Endothelial cell of umbilical vein (primary cell): ENCODE results near the gene PRKACB. TPM values are rescaled to one million over a fixed set of nuclear protein-coding genes. Genes with fewer than 3 reads are reported as not detected.
A peak's percentile ranks its signal among the peaks of the same experiment; 100 is the strongest.

Source experiments
- BruUV-seq: library from RNA; stranded (reverse); fragments of 400-500 nt; replicated peaks from 2 replicates; lab custom pipeline; 2021; lab: Mats Ljungman, UMichigan
- CTCF ChIA-PET: fragments of 300-600, 350-600 bp; sonication (Branson Sonifier 250); formaldehyde crosslinking; loops from one replicate; lab custom pipeline; 2021; ENCODE audit warnings: antibody characterized with exemption, inconsistent platforms; lab: Charles Lee
- POLR2A ChIA-PET: fragments of 300-600, 350-600 bp; sonication (Branson Sonifier 250); formaldehyde crosslinking; loops from one replicate; lab custom pipeline; 2021; ENCODE audit warnings: antibody characterized with exemption, inconsistent platforms; lab: Charles Lee
- DNase-seq: peaks from one replicate; pipeline ENCODE4 v3.0.0-alpha.2; 2011; ENCODE audit warnings: low read depth, low spot score
- FAIRE-seq: peaks from 2 replicates; lab custom pipeline; 2011; peaks lifted over from hg19 to GRCh38; lab: Jason Lieb, UNC
- H2AFZ ChIP-seq: 2 replicates; pipeline ENCODE4 v1.6.0; 2012; ENCODE audit warnings: low read depth, low read length, control low read depth, inconsistent platforms
- H3K27ac ChIP-seq: 2 replicates; pipeline ENCODE4 v1.5.1; 2011; ENCODE audit warnings: low read depth, mild to moderate bottlenecking, control low read depth, low read length, moderate library complexity; ENCODE audit not compliant: insufficient read depth
- H3K27me3 ChIP-seq, 2 experiments: 2 replicates each; pipeline versions ENCODE4 v1.6.0 to v1.6.1; 2011; ENCODE audit warnings: low read length in 2 of 2, mixed read lengths in 1 of 2; ENCODE audit not compliant: control insufficient read depth in 2 of 2, insufficient read depth in 2 of 2
- H3K36me3 ChIP-seq, 2 experiments: 2 replicates in 1 of 2; 3 replicates in 1 of 2; pipeline ENCODE4 v1.5.1; 2011; ENCODE audit warnings: low read length in 2 of 2, mild to moderate bottlenecking in 1 of 2, moderate library complexity in 1 of 2; ENCODE audit not compliant: control insufficient read depth in 2 of 2, insufficient read depth in 2 of 2; ENCODE audit errors: extremely low read depth in 1 of 2
- H3K4me1 ChIP-seq: 3 replicates; pipeline ENCODE4 v1.5.1; 2011; ENCODE audit warnings: mild to moderate bottlenecking, low read length; ENCODE audit not compliant: control insufficient read depth, insufficient read depth; ENCODE audit errors: extremely low read depth
- H3K4me2 ChIP-seq: 2 replicates; pipeline ENCODE4 v1.6.1; 2011; ENCODE audit warnings: low read length, control low read depth, mixed read lengths; ENCODE audit not compliant: insufficient read depth
- H3K4me3 ChIP-seq, 3 experiments: fragments of 200-600 bp in 1 of 3; sonication (generic), shearing (Covaris generic) in 1 of 3; replicated peaks in 1 of 3; 2 replicates each; pipeline ENCODE4 v1.5.1; 2011 to 2016; ENCODE audit warnings: control low read depth in 3 of 3, low read length in 3 of 3, mild to moderate bottlenecking in 2 of 3, inconsistent platforms in 1 of 3, low read depth in 1 of 3, moderate library complexity in 1 of 3; ENCODE audit not compliant: insufficient read depth in 1 of 3
- H3K79me2 ChIP-seq: 2 replicates; pipeline ENCODE4 v1.6.0; 2012; ENCODE audit warnings: low read length, inconsistent platforms; ENCODE audit not compliant: control insufficient read depth, insufficient read depth
- H3K9ac ChIP-seq: replicated peaks from 2 replicates; pipeline ENCODE3; 2011; ENCODE audit warnings: low read length, control low read depth; ENCODE audit not compliant: insufficient read depth; ENCODE audit errors: extremely low read depth
- H3K9me1 ChIP-seq: replicated peaks from 3 replicates; pipeline ENCODE4 v1.6.0; 2011; ENCODE audit warnings: mild to moderate bottlenecking, low read length; ENCODE audit not compliant: control insufficient read depth, insufficient read depth; ENCODE audit errors: extremely low read depth
- H3K9me3 ChIP-seq: replicated peaks from 2 replicates; pipeline ENCODE4 v1.5.1; 2012; ENCODE audit warnings: low read length, inconsistent platforms; ENCODE audit not compliant: control insufficient read depth, insufficient read depth
- H4K20me1 ChIP-seq: replicated peaks from 2 replicates; pipeline ENCODE3; 2011; ENCODE audit warnings: mild to moderate bottlenecking, low read length; ENCODE audit not compliant: control insufficient read depth, insufficient read depth; ENCODE audit errors: extremely low read depth
- CTCF ChIP-seq, 2 donors: IDR thresholded peaks; 1 replicate in 1 of 2; 2 replicates in 1 of 2; pipeline ENCODE4 v1.5.1; 2011; ENCODE audit warnings: low read length in 2 of 2, mild to moderate bottlenecking in 2 of 2, moderate library complexity in 2 of 2, control low read depth in 1 of 2, inconsistent platforms in 1 of 2, low read depth in 1 of 2; ENCODE audit not compliant: insufficient read depth in 1 of 2; ENCODE audit errors: extremely low read depth in 1 of 2
- EZH2 ChIP-seq: IDR thresholded peaks from 2 replicates; pipeline ENCODE4 v1.6.1; 2012; ENCODE audit warnings: borderline replicate concordance, low read depth, mild to moderate bottlenecking, moderate library complexity, low read length, inconsistent platforms; ENCODE audit not compliant: severe bottlenecking
- FOS ChIP-seq: IDR thresholded peaks from 2 replicates; pipeline ENCODE4 v1.6.1; 2011; ENCODE audit warnings: mild to moderate bottlenecking, low read length, moderate library complexity, borderline replicate concordance; ENCODE audit not compliant: insufficient read depth
- GATA2 ChIP-seq: IDR thresholded peaks from 2 replicates; pipeline ENCODE4 v1.7.0; 2011; ENCODE audit warnings: low read depth, mild to moderate bottlenecking, moderate library complexity, mixed read lengths, low read length; ENCODE audit not compliant: insufficient read length, insufficient read depth
- JUN ChIP-seq: IDR thresholded peaks from 2 replicates; pipeline ENCODE4 v1.6.1; 2011; ENCODE audit warnings: borderline replicate concordance, low read depth; ENCODE audit not compliant: insufficient read length, insufficient read depth
- MAX ChIP-seq: IDR thresholded peaks from 2 replicates; pipeline ENCODE4 v1.6.1; 2011; ENCODE audit not compliant: insufficient read depth, insufficient read length
- MYC ChIP-seq: IDR thresholded peaks from one replicate; pipeline ENCODE4 v1.6.1; 2011; ENCODE audit warnings: mild to moderate bottlenecking, low read depth, low read length
- POLR2A ChIP-seq: IDR thresholded peaks from 2 replicates; pipeline ENCODE4 v1.6.1; 2012; ENCODE audit warnings: low read depth, mild to moderate bottlenecking, control low read depth, low read length
- POLR2AphosphoS5 ChIP-seq: IDR thresholded peaks from 2 replicates; pipeline ENCODE4 v1.6.1; 2012; ENCODE audit warnings: low read depth, mild to moderate bottlenecking, control low read depth, low read length, moderate library complexity; ENCODE audit not compliant: insufficient read depth
- dilution Hi-C: fragments of 300-500 bp; cut with MboI; formaldehyde crosslinking; loops from one replicate; pipeline ENCODE4 v1.15.0; 2019; ENCODE audit warnings: low sequenced_read_pairs; ENCODE audit not compliant: extremely low pct_ligation_motif_present
- intact Hi-C: fragments of 100-400 bp; cut with micrococcal nuclease; formaldehyde crosslinking; loops from one replicate; pipeline ENCODE4 v1.10.0; 2022
- polyA plus RNA-seq, 4 experiments: library from polyadenylated mRNA; depleted of rRNA in 3 of 4; stranded (reverse) in 3 of 4; unstranded in 1 of 4; fragments of >200 nt; gene quantifications; 2 replicates each; pipeline versions ENCODE4 v1.2.1 to v1.2.3, GENCODE V29; 2011 to 2012; ENCODE audit warnings: missing spikeins in 1 of 4
- total RNA-seq: library from RNA; stranded (reverse); gene quantifications from 2 replicates; pipeline ENCODE4 v1.2.3, GENCODE V29; 2021

The PRKACB gene
- total and polyA plus RNA-seq, 2 donors (not counting 3 experiments of a cell fraction or from before 2014, with no cell fraction given), result 19.1 to 77.5 TPM

GRCh38 chr1:84122780-84123382 is 21.2 kb upstream of the PRKACB start:
- Histone ChIP-seq H4K20me1 (no peaks in the 10 kb centered on the region), H3K27me3 (no peaks in the 10 kb centered on the region), H3K9me1 (no peaks in the 10 kb centered on the region), H3K9ac (no peak overlapping the region), H3K4me2 (no peak overlapping the region), H3K27ac (no peak overlapping the region), H3K9me3 (no peaks in the 10 kb centered on the region), H3K4me1 (no peaks in the 10 kb centered on the region), H3K36me3 (no peaks in the 10 kb centered on the region), H3K4me3 (no peak overlapping the region), H3K79me2 (no peaks in the 10 kb centered on the region), H2AFZ (no peak overlapping the region)
- FAIRE-seq, result peak; percentile 54
- dilution Hi-C loops, result no loop called here
- TF ChIP-seq POLR2A, result no peak
- TF ChIP-seq CTCF (IDR thresholded peaks at IDR 0.05; ENCODE audit: extremely low read depth in 1 of 2, insufficient read depth in 1 of 2, low read depth in 1 of 2, low read length in 2 of 2), result peak; percentile 42 to 51
- CTCF ChIA-PET, result interaction anchor here (0.5 to 13.6 kb wide), 24 partner anchors 9 to 814 kb away, joined by 3 to 231 read pairs (median 4); partner anchors contain the start of genes PRKACB and TTLL7
- intact Hi-C loops, result loop anchor here (1.0 to 5.0 kb wide), 4 partner anchors 126 to 814 kb away; partner anchors contain the start of gene TTLL7
- peak; percentile 67 for DNase-seq
- no TSS peak for BruUV-seq
- POLR2A ChIA-PET, result no interaction called here

GRCh38 chr1:84133479-84133878 is 10.6 kb upstream of the PRKACB start:
- POLR2A ChIA-PET, result no interaction called here

More at GRCh38 chr1:84133479-84133878, 10.6 kb upstream of the PRKACB start:
- Histone ChIP-seq H3K4me3 (no peak overlapping the region), H3K27me3 (no peaks in the 10 kb centered on the region), H4K20me1 (no peaks in the 10 kb centered on the region), H3K27ac (no peak overlapping the region), H3K4me2 (no peak overlapping the region), H3K9ac (no peak overlapping the region), H2AFZ (no peak overlapping the region), H3K36me3 (no peaks in the 10 kb centered on the region), H3K79me2 (no peaks in the 10 kb centered on the region), H3K4me1 (no peaks in the 10 kb centered on the region), H3K9me1 (no peaks in the 10 kb centered on the region), H3K9me3 (no peaks in the 10 kb centered on the region)
- intact Hi-C loops, result no loop called here
- TF ChIP-seq JUN, result no peak
- TF ChIP-seq FOS, result no peak
- no peak for TF ChIP-seq MAX
- TF ChIP-seq CTCF (IDR thresholded peaks at IDR 0.05; ENCODE audit: extremely low read depth in 1 of 2, insufficient read depth in 1 of 2, low read depth in 1 of 2, low read length in 2 of 2), result no peak
- no peak for TF ChIP-seq MYC
- no peak for TF ChIP-seq EZH2
- no peak for TF ChIP-seq GATA2
- TF ChIP-seq POLR2AphosphoS5, result no peak
- TF ChIP-seq POLR2A, result no peak
- CTCF ChIA-PET, result interaction anchor here (1.1 to 2.2 kb wide), 3 partner anchors 8 to 309 kb away, joined by 3 to 7 read pairs (median 5); no protein-coding TSS in a partner anchor
- FAIRE-seq (no peak), DNase-seq (no peak)
- BruUV-seq, result no TSS peak
- dilution Hi-C loops, result loop anchor here (25.0 kb wide), 1 partner anchor 304 kb away; no protein-coding TSS in a partner anchor
